HS-5 (cell line): ENCODE results near the gene ZNF883.

Source experiments
- DNase-seq: peaks from one replicate; pipeline ENCODE4 v3.0.0-alpha.2; 2012; ENCODE audit warnings: low read depth

The ZNF883 gene

GRCh38 chr9:112917987-112918362 lies 94.0 kb downstream of the ZNF883 start:
- DNase-seq = no peak

DNA sequence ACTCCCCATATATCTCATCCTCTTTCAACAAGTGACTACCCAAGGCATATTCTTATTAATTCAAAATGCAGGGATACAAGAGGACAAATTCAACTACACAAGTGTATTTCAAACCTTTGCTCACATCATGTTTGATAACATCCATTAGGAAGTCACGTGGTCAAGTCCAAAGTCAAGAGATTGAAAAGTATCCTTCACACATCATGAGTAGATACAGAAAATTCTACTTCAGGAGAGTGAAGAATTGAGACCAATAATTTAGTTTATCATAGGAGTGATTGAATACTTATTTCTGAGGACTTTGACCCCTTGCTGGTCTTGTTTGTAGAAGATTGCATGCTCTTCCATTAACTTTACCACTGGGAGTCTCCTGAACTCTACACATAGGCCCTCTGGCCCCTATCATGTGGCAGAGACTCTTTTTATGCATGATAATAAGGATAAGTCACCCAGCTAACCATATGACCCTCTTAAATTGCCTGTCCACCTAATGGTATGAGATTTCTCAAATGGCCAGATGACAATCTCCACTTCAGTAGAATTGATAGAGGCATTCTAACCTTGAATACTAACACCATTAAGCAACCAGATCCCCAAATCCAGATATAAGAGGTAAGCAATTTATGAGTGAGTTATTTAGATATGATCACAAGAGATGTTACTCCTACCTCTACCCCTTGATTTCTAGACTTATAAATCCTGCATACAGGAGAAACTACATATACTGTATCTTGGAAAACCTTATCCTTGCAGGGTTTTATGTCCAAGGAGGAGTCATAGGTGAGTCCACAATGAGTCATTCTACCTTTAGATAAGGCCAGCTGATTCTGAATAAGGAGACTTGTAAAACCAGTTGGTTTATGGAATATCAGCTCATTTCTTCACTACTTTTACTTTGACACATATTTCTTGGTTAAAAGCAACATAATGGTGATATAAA lies 94.7 kb downstream of the ZNF883 start:
- DNase-seq = no peak

DNA sequence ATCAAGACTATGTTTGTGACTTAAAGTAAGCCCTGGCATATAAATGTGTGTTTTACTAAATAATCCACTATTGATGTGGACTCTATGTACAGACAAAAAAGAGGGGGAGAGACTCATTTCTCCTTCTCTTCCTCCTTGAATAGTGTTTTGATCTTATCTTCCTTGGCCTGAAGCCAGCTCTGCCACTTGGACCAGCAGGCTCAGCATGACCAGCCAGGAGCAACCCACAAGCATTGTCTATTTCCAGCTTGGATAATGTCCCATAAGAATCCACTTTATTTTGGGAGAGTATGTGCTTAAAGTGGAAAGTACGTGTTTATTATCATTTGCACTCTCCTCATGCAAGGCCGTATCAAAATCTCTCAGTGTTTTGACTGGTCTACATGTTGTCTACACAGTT lies 97.5 kb downstream of the ZNF883 start:
- no peak for DNase-seq

- DNase-seq = no peak
Observed at GRCh38 chr9:112913326-112913725, 98.7 kb downstream of the ZNF883 start.

GRCh38 chr9:112912636-112913035 lies 99.4 kb downstream of the ZNF883 start:
- no peak for DNase-seq

DNA sequence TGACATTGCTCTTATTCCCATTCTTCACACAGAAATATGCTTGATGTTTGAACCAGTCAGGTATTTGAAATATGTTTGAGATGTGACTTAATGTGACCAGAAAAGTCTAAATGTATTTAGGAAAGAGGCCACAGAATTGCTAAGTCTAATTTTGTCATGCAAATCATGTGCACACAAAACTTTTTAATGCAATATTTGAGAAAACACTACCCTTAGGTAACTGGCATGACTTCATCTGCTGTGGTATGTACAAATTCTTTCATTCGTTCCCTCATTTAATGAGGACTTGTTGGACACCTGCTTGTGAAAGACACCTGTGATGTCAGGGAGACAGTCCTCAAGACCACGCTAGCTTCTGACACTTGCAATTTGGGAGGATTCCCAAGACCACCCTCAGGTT lies 100.3 kb downstream of the ZNF883 start:
- no peak for DNase-seq
